H1 (cell line): ENCODE measurements around the gene CRISPLD2. TPM values are rescaled to one million over a fixed set of nuclear protein-coding genes. Genes with fewer than 3 reads are reported as not detected.

Experiments
- CTCF ChIA-PET: fragments of 300-600 bp; sonication (Branson Sonifier 250); formaldehyde crosslinking; loops from one replicate; lab custom pipeline; 2021; ENCODE audit not compliant: partially characterized antibody; lab: Charles Lee
- POLR2A ChIA-PET: fragments of 300-600 bp; sonication (Branson Sonifier 250); formaldehyde crosslinking; loops from one replicate; lab custom pipeline; 2021; ENCODE audit warnings: inconsistent platforms; ENCODE audit not compliant: partially characterized antibody; lab: Charles Lee
- DNase-seq, 2 experiments: peaks; one replicate each; pipeline versions ENCODE4 v3.0.0 to v3.0.0-alpha.2; 2010 to 2022; ENCODE audit warnings: low spot score in 2 of 2, low read depth in 1 of 2, mixed read lengths in 1 of 2
- FAIRE-seq: peaks from 2 replicates; lab custom pipeline; 2011; peaks lifted over from hg19 to GRCh38; lab: Jason Lieb, UNC
- H2AFZ ChIP-seq: 2 replicates; pipeline ENCODE4 v1.8.1; 2012; ENCODE audit warnings: low read length, inconsistent platforms
- H2AK5ac ChIP-seq: 2 replicates; pipeline ENCODE4 v1.6.1; 2013; ENCODE audit warnings: low read depth, low read length
- H2BK120ac ChIP-seq: replicated peaks from 2 replicates; pipeline ENCODE3; 2013; ENCODE audit warnings: low read depth, low read length, inconsistent platforms
- H2BK12ac ChIP-seq: 2 replicates; pipeline ENCODE4 v1.6.1; 2013; ENCODE audit warnings: low read depth, low read length
- H2BK15ac ChIP-seq: 2 replicates; pipeline ENCODE4 v1.6.1; 2013; ENCODE audit warnings: low read length
- H2BK20ac ChIP-seq: 2 replicates; pipeline ENCODE4 v1.6.1; 2013; ENCODE audit warnings: low read length
- H2BK5ac ChIP-seq: 2 replicates; pipeline ENCODE4 v1.6.1; 2013; ENCODE audit warnings: low read depth, low read length
- H3K14ac ChIP-seq: 2 replicates; pipeline ENCODE4 v1.6.1; 2013; ENCODE audit warnings: inconsistent platforms; ENCODE audit not compliant: insufficient read length
- H3K18ac ChIP-seq: 2 replicates; pipeline ENCODE4 v1.6.1; 2013; ENCODE audit warnings: low read length; ENCODE audit errors: extremely low read depth
- H3K23ac ChIP-seq: 2 replicates; pipeline ENCODE4 v1.6.1; 2013; ENCODE audit warnings: inconsistent platforms; ENCODE audit not compliant: insufficient read length
- H3K23me2 ChIP-seq: 2 replicates; pipeline ENCODE4 v1.6.1; 2013; ENCODE audit warnings: low read depth, low read length
- H3K27ac ChIP-seq: 2 replicates; pipeline ENCODE4 v1.6.1; 2011; ENCODE audit warnings: low read depth, low read length, inconsistent platforms
- H3K27me3 ChIP-seq, 4 experiments: replicated peaks in 1 of 4; 1 replicate in 1 of 4; 2 replicates in 3 of 4; pipeline versions ENCODE4 v1.6.1 to v1.8.1; 2011 to 2013; ENCODE audit warnings: low read length in 3 of 4, mild to moderate bottlenecking in 3 of 4, inconsistent platforms in 2 of 4, mixed read lengths in 2 of 4, moderate library complexity in 1 of 4; ENCODE audit not compliant: control insufficient read depth in 3 of 4, insufficient read depth in 3 of 4; ENCODE audit errors: extremely low read depth in 1 of 4
- H3K36me3 ChIP-seq, 4 experiments: 2 replicates each; pipeline versions ENCODE4 v1.6.1 to v1.8.1; 2011 to 2013; ENCODE audit warnings: mild to moderate bottlenecking in 4 of 4, low read length in 3 of 4, moderate library complexity in 2 of 4, control low read depth in 1 of 4, inconsistent platforms in 1 of 4; ENCODE audit not compliant: insufficient read depth in 4 of 4, control insufficient read depth in 2 of 4
- H3K4ac ChIP-seq: replicated peaks from 2 replicates; pipeline ENCODE3; 2013; ENCODE audit warnings: low read length, low read depth, mixed read lengths, inconsistent platforms; ENCODE audit not compliant: insufficient read length
- H3K4me1 ChIP-seq, 4 experiments: replicated peaks in 1 of 4; 1 replicate in 1 of 4; 2 replicates in 3 of 4; pipeline versions ENCODE4 v1.6.1 to v1.8.1; 2011 to 2013; ENCODE audit warnings: low read length in 3 of 4, inconsistent platforms in 2 of 4, mixed read lengths in 1 of 4; ENCODE audit not compliant: insufficient read depth in 4 of 4, control insufficient read depth in 3 of 4
- H3K4me2 ChIP-seq, 2 experiments: 2 replicates each; pipeline versions ENCODE4 v1.6.1 to v1.8.1; 2011 to 2013; ENCODE audit warnings: low read depth in 2 of 2, low read length in 2 of 2, control low read depth in 1 of 2, inconsistent platforms in 1 of 2, mild to moderate bottlenecking in 1 of 2; ENCODE audit not compliant: insufficient read depth in 1 of 2
- H3K4me3 ChIP-seq, 4 experiments: fragments of 200-600, 300-600 bp in 1 of 4; sonication (generic), shearing (Covaris generic), sonication (Bioruptor Twin) in 1 of 4; 2 replicates each; pipeline versions ENCODE4 v1.5.1 to v1.8.1; 2011 to 2016; ENCODE audit warnings: low read length in 4 of 4, low read depth in 3 of 4, control low read depth in 2 of 4, inconsistent platforms in 2 of 4, mild to moderate bottlenecking in 2 of 4, mixed read lengths in 1 of 4, moderate library complexity in 1 of 4; ENCODE audit not compliant: insufficient read depth in 2 of 4; ENCODE audit errors: extremely low read depth in 1 of 4
- H3K56ac ChIP-seq: replicated peaks from 2 replicates; pipeline ENCODE3; 2013; ENCODE audit warnings: low read depth, mild to moderate bottlenecking, mixed read lengths, low read length, inconsistent platforms; ENCODE audit not compliant: insufficient read length
- H3K79me1 ChIP-seq: 2 replicates; pipeline ENCODE4 v1.6.1; 2013; ENCODE audit warnings: low read depth, low read length, control low read depth
- H3K79me2 ChIP-seq, 2 experiments: 2 replicates each; pipeline versions ENCODE4 v1.6.1 to v1.8.1; 2012 to 2013; ENCODE audit warnings: low read length in 2 of 2, mild to moderate bottlenecking in 2 of 2, inconsistent platforms in 1 of 2; ENCODE audit not compliant: insufficient read depth in 2 of 2, control insufficient read depth in 1 of 2
- H3K9ac ChIP-seq, 4 experiments: replicated peaks in 1 of 4; 1 replicate in 1 of 4; 2 replicates in 3 of 4; pipeline versions ENCODE4 v1.6.1 to v1.8.1; 2011 to 2013; ENCODE audit warnings: low read depth in 3 of 4, low read length in 3 of 4, control low read depth in 2 of 4, mild to moderate bottlenecking in 2 of 4, moderate library complexity in 2 of 4, inconsistent platforms in 1 of 4; ENCODE audit errors: extremely low read depth in 1 of 4
- H3K9me3 ChIP-seq, 2 experiments: 2 replicates each; pipeline versions ENCODE4 v1.6.1 to v1.8.1; 2012 to 2013; ENCODE audit warnings: mild to moderate bottlenecking in 2 of 2, moderate library complexity in 2 of 2, control low read depth in 1 of 2, inconsistent platforms in 1 of 2, low read depth in 1 of 2, low read length in 1 of 2, mixed read lengths in 1 of 2; ENCODE audit not compliant: insufficient read depth in 2 of 2
- H4K20me1 ChIP-seq, 2 experiments: replicated peaks in 1 of 2; 2 replicates each; pipeline versions ENCODE3 to v1.8.1; 2011 to 2013; ENCODE audit warnings: inconsistent platforms in 2 of 2, low read length in 2 of 2, mild to moderate bottlenecking in 1 of 2; ENCODE audit not compliant: insufficient read depth in 2 of 2, control insufficient read depth in 1 of 2
- H4K5ac ChIP-seq: 2 replicates; pipeline ENCODE4 v1.6.1; 2013; ENCODE audit warnings: low read length, low read depth, mixed read lengths, inconsistent platforms; ENCODE audit not compliant: insufficient read length
- H4K8ac ChIP-seq: 2 replicates; pipeline ENCODE4 v1.8.0; 2013; ENCODE audit warnings: mild to moderate bottlenecking, moderate library complexity, low read length, inconsistent platforms; ENCODE audit not compliant: insufficient read depth; ENCODE audit errors: extremely low read depth
- H4K91ac ChIP-seq: replicated peaks from 2 replicates; pipeline ENCODE3; 2013; ENCODE audit warnings: low read length, mixed read lengths, inconsistent platforms; ENCODE audit not compliant: insufficient read length
- BACH1 ChIP-seq: IDR thresholded peaks from 2 replicates; pipeline ENCODE4 v1.6.1; 2012; ENCODE audit warnings: low read length, improper control_type of control experiment
- BCL11A ChIP-seq, 2 experiments: IDR thresholded peaks; one replicate each; pipeline ENCODE4 v1.6.1; 2011; ENCODE audit warnings: low read depth in 2 of 2, low read length in 2 of 2, mild to moderate bottlenecking in 2 of 2
- CBX8 ChIP-seq: fragments of 300-800, 300-1000 bp; sonication (generic); IDR thresholded peaks from 2 replicates; pipeline ENCODE4 v1.7.1; 2016; ENCODE audit warnings: low read depth, low read length, borderline replicate concordance
- CHD2 ChIP-seq: IDR thresholded peaks from 2 replicates; pipeline ENCODE4 v1.6.1; 2012; ENCODE audit warnings: low read length, improper control_type of control experiment
- EZH2 ChIP-seq: fragments of 200-600 bp; sonication (generic); IDR thresholded peaks from 2 replicates; pipeline ENCODE4 v1.7.1; 2012; ENCODE audit warnings: low read depth, mild to moderate bottlenecking, moderate library complexity, low read length, inconsistent platforms; ENCODE audit not compliant: severe bottlenecking
- FOSL1 ChIP-seq: IDR thresholded peaks from 2 replicates; pipeline ENCODE4 v1.6.1; 2011; ENCODE audit warnings: mild to moderate bottlenecking, low read depth, low read length, moderate library complexity; ENCODE audit not compliant: insufficient read depth
- KDM5A ChIP-seq: fragments of 200-600 bp; IDR thresholded peaks from 2 replicates; pipeline ENCODE4 v1.7.1; 2012; ENCODE audit warnings: mild to moderate bottlenecking, low read length, inconsistent platforms, mixed read lengths
- POLR2A ChIP-seq, 2 experiments: IDR thresholded peaks; 1 replicate in 1 of 2; 2 replicates in 1 of 2; pipeline ENCODE4 v1.6.1; 2011; ENCODE audit warnings: low read depth in 2 of 2, low read length in 2 of 2, mild to moderate bottlenecking in 2 of 2; ENCODE audit errors: control extremely low read depth in 1 of 2
- RXRA ChIP-seq: IDR thresholded peaks from 2 replicates; pipeline ENCODE4 v1.6.1; 2011; ENCODE audit warnings: low read depth, mild to moderate bottlenecking, low read length, moderate library complexity; ENCODE audit not compliant: insufficient read depth
- SAP30 ChIP-seq: fragments of 300-600 bp; sonication (generic); IDR thresholded peaks from 2 replicates; pipeline ENCODE4 v1.7.1; 2012; ENCODE audit warnings: low read length, moderate library complexity, mild to moderate bottlenecking, inconsistent platforms; ENCODE audit not compliant: insufficient read depth, insufficient replicate concordance
- SIN3A ChIP-seq, 2 experiments: IDR thresholded peaks in 1 of 2; conservative IDR thresholded peaks in 1 of 2; 2 replicates each; pipeline ENCODE4 v1.6.1; 2011 to 2012; ENCODE audit warnings: low read length in 2 of 2, improper control_type of control experiment in 1 of 2, low read depth in 1 of 2, mild to moderate bottlenecking in 1 of 2
- SRF ChIP-seq: IDR thresholded peaks from 2 replicates; pipeline ENCODE4 v1.6.1; 2011; ENCODE audit warnings: mild to moderate bottlenecking, low read depth, low read length, moderate library complexity
- TEAD4 ChIP-seq: IDR thresholded peaks from 2 replicates; pipeline ENCODE4 v1.6.1; 2012; ENCODE audit warnings: low read depth, low read length, inconsistent platforms, mixed read lengths
- WGBS, 2 experiments: shearing (Covaris generic) in 1 of 2; methylation state at CpG; one replicate each; pipeline versions ENCODE4 v1.1.6 to v1.1.7; 2013 to 2015; ENCODE audit warnings: low lambda C conversion rate in 2 of 2, mixed read lengths in 2 of 2, inconsistent platforms in 1 of 2, low coverage in 1 of 2, missing lambda C conversion rate in 1 of 2; ENCODE audit not compliant: insufficient replicate concordance in 2 of 2, insufficient coverage in 1 of 2, insufficient read length in 1 of 2; ENCODE audit errors: extremely low coverage in 1 of 2, missing lambda C conversion rate in 1 of 2; 5-methylcytosine and 5-hydroxymethylcytosine counted together
- polyA plus RNA-seq, 7 experiments: library from polyadenylated mRNA; depleted of rRNA in 3 of 7; stranded (reverse) in 5 of 7; unstranded in 2 of 7; fragments of >200 nt in 5 of 7; fragments of 200-250 nt in 2 of 7; gene quantifications; 1 replicate in 5 of 7; 2 replicates in 1 of 7; 4 replicates in 1 of 7; pipeline versions ENCODE4 v1.2.1 to v1.2.3, GENCODE V29; 2011 to 2013; ENCODE audit warnings: missing spikeins in 2 of 7, mixed read lengths in 2 of 7
- total RNA-seq: library from RNA; stranded (reverse); fragmentation: NEBNext Ultra II Directional; extraction: Animal tissue kit (Norgen Biotek cat#: 25700); gene quantifications from 2 replicates; pipeline ENCODE4 v1.2.1, GENCODE V29; 2021

The CRISPLD2 gene
- total and polyA plus RNA-seq, 2 of the 8 experiments (the other 6 are each of a cell fraction or from before 2014, with no cell fraction given), result 2.7 to 5.1 TPM

DNA sequence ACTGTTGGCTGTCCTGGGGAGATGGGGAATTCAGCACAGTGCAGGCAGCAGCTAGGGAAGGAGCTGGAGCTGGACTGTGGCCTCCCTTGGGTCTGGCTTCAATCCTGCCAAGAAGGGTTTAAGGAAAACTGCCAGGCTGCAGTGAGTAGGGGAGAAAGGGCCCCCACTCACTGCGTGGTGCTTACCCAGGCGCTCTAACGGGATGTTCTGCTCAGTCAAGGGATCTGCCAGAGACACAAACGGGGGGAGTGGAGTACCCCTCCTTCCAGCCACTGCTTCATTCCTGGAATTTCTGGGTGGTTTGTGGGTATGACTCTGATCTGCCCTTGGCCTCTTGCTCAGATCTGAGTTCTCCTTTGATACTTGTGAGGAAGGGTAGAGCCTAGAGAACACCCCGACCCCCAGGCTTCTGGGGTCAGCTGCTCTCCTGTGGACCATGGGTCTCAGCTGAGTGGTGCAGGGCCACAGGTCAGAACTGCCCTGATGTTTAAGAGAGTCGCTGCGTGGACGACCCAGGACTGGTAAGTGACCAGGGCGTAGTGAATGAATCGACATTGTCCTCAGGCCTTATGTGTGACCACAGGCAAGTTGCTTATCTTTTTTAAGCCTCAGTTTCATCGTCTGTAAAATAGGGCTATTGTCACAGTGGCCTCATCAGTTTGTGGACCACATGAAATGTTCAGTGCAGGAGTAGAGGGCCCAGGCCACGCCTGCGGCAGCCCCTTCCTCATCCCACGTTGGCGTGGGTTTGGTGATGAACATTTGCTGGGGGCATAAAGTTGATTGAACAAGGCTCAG is 9.6 kb downstream of the CRISPLD2 start:
- FAIRE-seq, result no peak
- H3K23ac ChIP-seq, result no peak overlapping the region
- H3K4me3 ChIP-seq, result no peak overlapping the region
- no peak overlapping the region for H2BK15ac ChIP-seq
- peaks cover 0 to 4% (median 0%) of the 10 kb centered on the region in 4 experiments; a peak in 2 of 7 replicates for H3K4me1 ChIP-seq
- DNase-seq, result no peak
- no peaks in the 10 kb centered on the region for H3K23me2 ChIP-seq
- H2BK5ac ChIP-seq, result no peak overlapping the region
- POLR2A ChIA-PET, result interaction anchor here (3.7 kb wide), 1 partner anchor 10 kb away, joined by 13 read pairs; the partner anchor contains the start of gene CRISPLD2
- no peak overlapping the region for H3K56ac ChIP-seq
- no peak overlapping the region for H3K27ac ChIP-seq
- H3K27me3 ChIP-seq, result no peaks in the 10 kb centered on the region
- no peak overlapping the region for H2AK5ac ChIP-seq
- no peak overlapping the region for H2BK12ac ChIP-seq
- H4K5ac ChIP-seq, result no peak overlapping the region
- no peaks in the 10 kb centered on the region for H3K36me3 ChIP-seq
- H3K4me2 ChIP-seq, result no peak overlapping the region
- 80% methylated on average over 15 of the region's 15 CpGs; no CpG with 5 or more reads in 1 of the 2 experiments for WGBS, 2 experiments
- H4K8ac ChIP-seq, result no peak overlapping the region
- no peak overlapping the region for H3K18ac ChIP-seq
- no peaks in the 10 kb centered on the region for H3K9me3 ChIP-seq
- no peaks in the 10 kb centered on the region for H4K20me1 ChIP-seq
- no peak overlapping the region for H4K91ac ChIP-seq
- no peaks in the 10 kb centered on the region for H3K79me2 ChIP-seq
- CTCF ChIA-PET, result interaction anchor here (0.9 kb wide), 1 partner anchor 98 kb away, joined by 3 read pairs; no protein-coding TSS in a partner anchor
- H3K79me1 ChIP-seq, result no peaks in the 10 kb centered on the region
- H3K4ac ChIP-seq, result no peak overlapping the region
- H2BK120ac ChIP-seq, result no peak overlapping the region
- no peak overlapping the region for H2AFZ ChIP-seq
- H2BK20ac ChIP-seq, result no peak overlapping the region
- H3K9ac ChIP-seq, result no peak overlapping the region
- no peak overlapping the region for H3K14ac ChIP-seq
- TF ChIP-seq SAP30, result no peak
- TF ChIP-seq POLR2A (IDR thresholded peaks at IDR 0.05; ENCODE audit: control extremely low read depth in 1 of 2, low read depth in 2 of 2, low read length in 2 of 2), result no peak
- no peak for TF ChIP-seq TEAD4
- no peak for TF ChIP-seq SIN3A (conservative IDR thresholded peaks at IDR 0.05 in 1 of 2, IDR thresholded peaks at IDR 0.05 in 1 of 2; ENCODE audit: low read depth in 1 of 2, low read length in 2 of 2)
- no peak for TF ChIP-seq BCL11A (IDR thresholded peaks at IDR 0.05; ENCODE audit: low read depth in 2 of 2, low read length in 2 of 2)
- TF ChIP-seq CHD2, result no peak
- no peak for TF ChIP-seq CBX8
- no peak for TF ChIP-seq KDM5A
- TF ChIP-seq FOSL1, result no peak
- no peak for TF ChIP-seq BACH1
- no peak for TF ChIP-seq RXRA
- TF ChIP-seq SRF, result no peak
- no peak for TF ChIP-seq EZH2
